Skeletal muscle satellite cell (primary cell): ENCODE measurements around the gene ZBTB49. TPM values are rescaled to one million over a fixed set of nuclear protein-coding genes. Genes with fewer than 3 reads are reported as not detected.
"Not testable (repeated sequence)": the region's sequence is repeated elsewhere in the genome, so short reads cannot be mapped to it uniquely, and the experiment has no call there.

Source experiments
- H3K27me3 ChIP-seq: 2 replicates; pipeline ENCODE4 v1.7.0; 2013; ENCODE audit warnings: low read length; ENCODE audit not compliant: control insufficient read depth, insufficient read depth
- H3K36me3 ChIP-seq: 2 replicates; pipeline ENCODE4 v1.7.0; 2013; ENCODE audit warnings: mild to moderate bottlenecking, control low read depth, low read length; ENCODE audit not compliant: insufficient read depth
- H3K4me1 ChIP-seq: 2 replicates; pipeline ENCODE4 v1.7.0; 2013; ENCODE audit warnings: low read length; ENCODE audit not compliant: control insufficient read depth, insufficient read depth
- H3K4me2 ChIP-seq: 2 replicates; pipeline ENCODE4 v1.7.0; 2013; ENCODE audit warnings: mild to moderate bottlenecking, low read length
- H3K4me3 ChIP-seq: 2 replicates; pipeline ENCODE4 v1.7.0; 2013; ENCODE audit warnings: low read length
- H3K9ac ChIP-seq: 2 replicates; pipeline ENCODE4 v1.7.0; 2013; ENCODE audit warnings: mild to moderate bottlenecking, low read depth, low read length, moderate library complexity
- H3K9me3 ChIP-seq: replicated peaks from 2 replicates; pipeline ENCODE4 v1.7.0; 2013; ENCODE audit warnings: mild to moderate bottlenecking, control low read depth, low read length
- total RNA-seq: library from RNA; depleted of rRNA; stranded (reverse); fragments of >200 nt; gene quantifications from 2 replicates; pipeline ENCODE4 v1.2.3, GENCODE V29; 2012; rRNA removed

ZBTB49 gene
- total RNA-seq: 3.5 and 4.8 TPM in 2 replicates

GRCh38 chr4:4289941-4290850 is at the start of gene ZBTB49, which contains the start of gene LYAR:
ZBTB49 (plus strand) TSS chr4:4290251; CDS start chr4:4299946, 9,695 bp downstream.
LYAR (minus strand) TSS chr4:4290154; CDS start chr4:4283742, 6,412 bp downstream.
- Histone ChIP-seq H3K9ac (peak within 1 kb of the TSS; percentile 85), H3K4me3 (peak within 1 kb of the TSS; percentile 94), H3K4me1 (peaks cover 17% of the 10 kb centered on the region), H3K36me3 (peaks cover 15% of the 10 kb centered on the region), H3K9me3 (no peaks in the 10 kb centered on the region), H3K4me2 (peak within 1 kb of the TSS; percentile 80), H3K27me3 (no peaks in the 10 kb centered on the region)

- H3K9ac ChIP-seq: no peak overlapping the region
- H3K4me3 ChIP-seq: no peak overlapping the region
- no peaks in the 10 kb centered on the region for H3K27me3 ChIP-seq
- peaks cover 15% of the 10 kb centered on the region for H3K4me1 ChIP-seq
- no peak overlapping the region for H3K4me2 ChIP-seq
- peaks cover 27% of the 10 kb centered on the region for H3K36me3 ChIP-seq
- no peaks in the 10 kb centered on the region for H3K9me3 ChIP-seq
Measured at GRCh38 chr4:4245172-4245571, 44.9 kb upstream of the ZBTB49 start.

DNA sequence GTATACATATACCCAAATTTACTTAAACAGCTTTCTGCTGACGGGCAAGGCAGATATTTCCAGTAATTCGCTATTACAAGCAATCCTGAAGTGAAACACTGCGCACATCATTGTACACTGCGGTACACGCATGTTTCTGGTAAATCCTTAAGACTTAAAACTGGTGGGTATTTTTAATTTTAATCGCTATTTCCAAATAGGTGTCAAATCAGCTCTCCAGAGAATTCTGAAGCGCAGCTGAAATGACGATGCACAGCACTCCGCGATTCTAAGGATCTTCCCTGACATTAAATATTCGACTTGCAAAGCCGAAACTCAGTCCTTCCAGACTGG is 42.4 kb upstream of the ZBTB49 start:
- Histone ChIP-seq H3K9ac (peak overlapping the region; percentile 98), H3K4me3 (peak overlapping the region; percentile 92), H3K27me3 (no peaks in the 10 kb centered on the region), H3K36me3 (peaks cover 17% of the 10 kb centered on the region), H3K4me2 (peak overlapping the region; percentile 88), H3K9me3 (no peaks in the 10 kb centered on the region), H3K4me1 (peaks cover 15% of the 10 kb centered on the region)

- H3K4me2 ChIP-seq: peak within 1 kb of the TSS; percentile 88
- peak within 1 kb of the TSS; percentile 92 for H3K4me3 ChIP-seq
- peaks cover 17% of the 10 kb centered on the region for H3K36me3 ChIP-seq
- peak within 1 kb of the TSS; percentile 98 for H3K9ac ChIP-seq
- H3K9me3 ChIP-seq: no peaks in the 10 kb centered on the region
- H3K4me1 ChIP-seq: peaks cover 15% of the 10 kb centered on the region
- H3K27me3 ChIP-seq: no peaks in the 10 kb centered on the region
Measured at GRCh38 chr4:4248029-4248884, 41.8 kb upstream of the ZBTB49 start, which contains the start of gene TMEM128. TMEM128 (minus strand) TSS chr4:4248223; CDS start chr4:4248202, 21 bp downstream.

GRCh38 chr4:4248885-4249203 is 41.2 kb upstream of the ZBTB49 start:
- Histone ChIP-seq H3K9me3 (no peaks in the 10 kb centered on the region), H3K27me3 (peaks cover under 1% of the 10 kb centered on the region), H3K9ac (peak overlapping the region; percentile 98), H3K4me3 (peak overlapping the region; percentile 92), H3K4me1 (peaks cover 15% of the 10 kb centered on the region), H3K4me2 (peak overlapping the region; percentile 88), H3K36me3 (peaks cover 11% of the 10 kb centered on the region)

DNA sequence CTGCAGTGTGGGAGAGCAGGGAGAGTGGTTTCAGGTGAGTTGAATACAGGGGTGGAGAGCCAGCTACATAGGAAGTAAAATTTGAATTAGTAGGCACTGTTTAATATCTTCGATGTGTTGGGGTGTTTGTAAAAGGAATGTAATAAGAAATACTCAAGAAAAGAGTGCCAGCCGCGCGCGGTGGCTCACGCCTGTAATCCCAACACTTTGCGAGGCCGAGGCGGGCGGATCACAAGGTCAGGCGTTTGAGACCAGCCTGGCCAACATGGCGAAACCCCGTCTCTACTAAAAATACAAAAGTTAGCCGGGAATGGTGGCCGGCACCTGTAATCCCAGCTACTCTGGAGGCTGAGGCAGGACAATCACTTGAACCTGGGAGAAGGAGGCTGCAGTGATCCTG is 40.7 kb upstream of the ZBTB49 start:
- Histone ChIP-seq H3K4me1 (peaks cover 15% of the 10 kb centered on the region), H3K4me2 (peak overlapping the region; percentile 88), H3K4me3 (peak overlapping the region; percentile 92)
- not testable (repeated sequence) for H3K36me3 ChIP-seq, H3K9me3 ChIP-seq, H3K27me3 ChIP-seq, H3K9ac ChIP-seq

DNA sequence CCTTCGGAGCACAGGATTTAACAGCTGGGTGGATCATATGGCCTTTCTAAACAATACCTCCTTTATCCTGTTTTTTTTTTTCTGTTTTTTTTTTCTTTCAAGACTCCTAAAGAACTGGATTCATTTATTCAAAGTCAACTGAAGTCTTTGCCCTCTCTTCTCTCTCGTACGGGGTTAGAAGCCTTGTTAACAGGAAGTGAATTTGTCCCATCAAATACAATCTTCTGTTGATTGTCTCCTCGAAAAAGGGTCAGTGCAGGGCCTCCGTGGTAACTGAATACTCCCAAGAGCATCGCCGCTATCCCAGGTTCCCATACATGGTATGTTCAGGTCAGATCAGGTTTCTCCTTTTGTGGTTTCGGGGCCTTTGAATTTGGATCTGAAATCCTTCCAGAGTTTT is 40.2 kb upstream of the ZBTB49 start:
- H3K9ac ChIP-seq: no peak overlapping the region
- no peak overlapping the region for H3K4me2 ChIP-seq
- H3K4me1 ChIP-seq: peaks cover 15% of the 10 kb centered on the region
- H3K27me3 ChIP-seq: peaks cover 10% of the 10 kb centered on the region
- peaks cover 4% of the 10 kb centered on the region for H3K36me3 ChIP-seq
- no peaks in the 10 kb centered on the region for H3K9me3 ChIP-seq
- no peak overlapping the region for H3K4me3 ChIP-seq

GRCh38 chr4:4254199-4254598 is 35.9 kb upstream of the ZBTB49 start:
- Histone ChIP-seq H3K27me3 (peaks cover 25% of the 10 kb centered on the region), H3K4me3 (no peak overlapping the region), H3K4me1 (peaks cover under 1% of the 10 kb centered on the region), H3K4me2 (no peak overlapping the region), H3K9ac (no peak overlapping the region), H3K36me3 (no peaks in the 10 kb centered on the region), H3K9me3 (no peaks in the 10 kb centered on the region)

DNA sequence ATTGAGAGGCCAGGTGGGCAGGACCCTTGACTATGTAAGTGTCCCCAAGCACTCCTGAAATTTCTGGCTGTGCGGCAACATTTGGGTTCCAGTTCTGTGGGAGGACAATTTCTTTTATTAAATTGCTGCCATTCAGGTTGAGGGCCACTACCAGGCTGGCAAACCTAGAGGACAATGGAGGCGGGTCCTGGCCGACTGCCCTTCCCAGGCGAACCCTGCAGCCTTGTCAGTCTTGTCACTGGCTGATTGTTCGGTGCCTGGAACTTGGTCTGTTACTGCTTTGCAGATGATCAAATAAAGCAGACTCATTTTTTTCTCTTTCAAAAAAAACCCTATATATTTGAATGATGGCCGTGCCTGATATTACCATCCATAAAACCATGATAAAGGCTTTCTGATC is 35.4 kb upstream of the ZBTB49 start:
- H3K36me3 ChIP-seq: no peaks in the 10 kb centered on the region
- no peak overlapping the region for H3K4me3 ChIP-seq
- H3K9ac ChIP-seq: no peak overlapping the region
- no peak overlapping the region for H3K4me2 ChIP-seq
- no peaks in the 10 kb centered on the region for H3K9me3 ChIP-seq
- peaks cover 25% of the 10 kb centered on the region for H3K27me3 ChIP-seq
- H3K4me1 ChIP-seq: no peaks in the 10 kb centered on the region

- H3K36me3 ChIP-seq: no peaks in the 10 kb centered on the region
- peaks cover 3% of the 10 kb centered on the region for H3K4me1 ChIP-seq
- H3K9me3 ChIP-seq: no peaks in the 10 kb centered on the region
- no peak overlapping the region for H3K9ac ChIP-seq
- H3K4me3 ChIP-seq: no peak overlapping the region
- H3K4me2 ChIP-seq: no peak overlapping the region
- peaks cover 25% of the 10 kb centered on the region for H3K27me3 ChIP-seq
Measured at GRCh38 chr4:4256799-4257198, 33.3 kb upstream of the ZBTB49 start.

- not testable (repeated sequence) for H3K4me1 ChIP-seq, H3K9me3 ChIP-seq, H3K9ac ChIP-seq, H3K4me3 ChIP-seq, H3K4me2 ChIP-seq, H3K36me3 ChIP-seq
- peaks cover 25% of the 10 kb centered on the region for H3K27me3 ChIP-seq
Measured at GRCh38 chr4:4257705-4258104, 32.3 kb upstream of the ZBTB49 start.
